Posterior vena cava (tissue), 2 donors: Measurements from ENCODE around the gene ZNF680. TPM values are rescaled to one million over a fixed set of nuclear protein-coding genes. Genes with fewer than 3 reads are reported as not detected.
"Not testable (repeated sequence)": the region's sequence is repeated elsewhere in the genome, so short reads cannot be mapped to it uniquely, and the experiment has no call there.

Experiments
- DNase-seq: peaks from one replicate; pipeline ENCODE4 v3.0.0-alpha.2; 2020; ENCODE audit warnings: low spot score
- intact Hi-C, 2 donors: fragments of 100-400 bp; cut with DNase I; formaldehyde crosslinking; loops; one replicate each; pipeline versions ENCODE4 v1.14.1 to v1.14.2; 2022 to 2023
- long read RNA-seq, 2 donors: library from polyadenylated mRNA; unstranded; transcript quantifications; one replicate each; pipeline ENCODE4 v2.0.0, GENCODE V29; 2020 to 2021
- total RNA-seq, 2 donors: library from RNA; stranded (reverse); fragmentation: NEBNext Ultra II Directional; extraction: Animal tissue kit (Norgen Biotek cat#: 25700); gene quantifications; one replicate each; pipeline ENCODE4 v1.2.1, GENCODE V29; 2021
- donor health status: DM: yes; HTN: yes; CAD: no.
- donor health status: DM: yes; HTN: yes; CAD: no.

Gene ZNF680
- total RNA-seq: 10 to 100 TPM; 22.3 to 25.3 TPM
- long read RNA-seq, donor 1, partial matches to known transcripts: 0 of 8 reads
- long read RNA-seq, donor 1, other reads (novel, unspliced or antisense): 4 of 8 reads
- long read RNA-seq, donor 2, partial matches to known transcripts: 0 of 3 reads
- long read RNA-seq, donor 2, other reads (novel, unspliced or antisense): 1 of 3 reads

- intact Hi-C loops: no loop called here
- DNase-seq: peak; percentile 98
These were observed at the start of gene ZNF680 for GRCh38 chr7:64562626-64563278. Gene ZNF680 (minus strand): TSS chr7:64563071. CDS start chr7:64562954, 117 bp downstream.

GRCh38 chr7:64612452-64612851 lies 49.6 kb upstream of the ZNF680 start:
- intact Hi-C loops: no loop called here
- no peak for DNase-seq

- no peak for DNase-seq
- intact Hi-C loops: no loop called here
These were observed 48.8 kb upstream of the ZNF680 start for GRCh38 chr7:64611717-64612116.

GRCh38 chr7:64610997-64611396 lies 48.1 kb upstream of the ZNF680 start:
- intact Hi-C loops: no loop called here
- no peak for DNase-seq

GRCh38 chr7:64608116-64608910 lies 45.4 kb upstream of the ZNF680 start:
- DNase-seq: no peak
- intact Hi-C loops: no loop called here

GRCh38 chr7:64606385-64606784 lies 43.5 kb upstream of the ZNF680 start:
- intact Hi-C loops: no loop called here

GRCh38 chr7:64603271-64603670 lies 40.4 kb upstream of the ZNF680 start:
- no peak for DNase-seq
- intact Hi-C loops: no loop called here

More at GRCh38 chr7:64606385-64606784, 43.5 kb upstream of the ZNF680 start:
- DNase-seq: no peak

GRCh38 chr7:64602518-64602917 lies 39.6 kb upstream of the ZNF680 start:
- DNase-seq: no peak

GRCh38 chr7:64602086-64602485 lies 39.2 kb upstream of the ZNF680 start:
- intact Hi-C loops: no loop called here
- DNase-seq: no peak

More at GRCh38 chr7:64602518-64602917, 39.6 kb upstream of the ZNF680 start:
- intact Hi-C loops: no loop called here

GRCh38 chr7:64599359-64599758 lies 36.5 kb upstream of the ZNF680 start:
- intact Hi-C loops: no loop called here

GRCh38 chr7:64590971-64591370 lies 28.1 kb upstream of the ZNF680 start:
- intact Hi-C loops: no loop called here
- DNase-seq: no peak

More at GRCh38 chr7:64599359-64599758, 36.5 kb upstream of the ZNF680 start:
- DNase-seq: no peak

- intact Hi-C loops: no loop called here
- DNase-seq: no peak
These were observed 19.3 kb upstream of the ZNF680 start for GRCh38 chr7:64581926-64582894.

- intact Hi-C loops: no loop called here
- no peak for DNase-seq
These were observed 18.5 kb upstream of the ZNF680 start for GRCh38 chr7:64581391-64581790.

GRCh38 chr7:64574540-64575099 lies 11.7 kb upstream of the ZNF680 start:
- intact Hi-C loops: no loop called here
- peak; percentile 84 for DNase-seq

- DNase-seq, intact Hi-C loops: not testable (repeated sequence)
These were observed 7.4 kb upstream of the ZNF680 start for GRCh38 chr7:64570284-64570605.

GRCh38 chr7:64569372-64570283 lies 6.8 kb upstream of the ZNF680 start:
- DNase-seq, intact Hi-C loops: not testable (repeated sequence)

- DNase-seq: no peak
- intact Hi-C loops: no loop called here
These were observed 630 bp downstream of the ZNF680 start for GRCh38 chr7:64562256-64562625.

- DNase-seq: no peak
- intact Hi-C loops: no loop called here
These were observed 3.7 kb downstream of the ZNF680 start for GRCh38 chr7:64559206-64559605.
